HG02798 (cell line): ENCODE data around the gene SLC7A7.
A peak's percentile ranks its signal among the peaks of the same experiment; 100 is the strongest.
"Not testable (repeated sequence)": the region's sequence is repeated elsewhere in the genome, so short reads cannot be mapped to it uniquely, and the experiment has no call there.

ENCODE experiments used
- ATAC-seq: cut with Tn5 transposase; IDR thresholded peaks from one replicate; pipeline ENCODE4 v1.9.1; 2021; ENCODE audit warnings: mild to moderate bottlenecking; ENCODE audit not compliant: unreplicated experiment, poor library complexity

The SLC7A7 gene

DNA sequence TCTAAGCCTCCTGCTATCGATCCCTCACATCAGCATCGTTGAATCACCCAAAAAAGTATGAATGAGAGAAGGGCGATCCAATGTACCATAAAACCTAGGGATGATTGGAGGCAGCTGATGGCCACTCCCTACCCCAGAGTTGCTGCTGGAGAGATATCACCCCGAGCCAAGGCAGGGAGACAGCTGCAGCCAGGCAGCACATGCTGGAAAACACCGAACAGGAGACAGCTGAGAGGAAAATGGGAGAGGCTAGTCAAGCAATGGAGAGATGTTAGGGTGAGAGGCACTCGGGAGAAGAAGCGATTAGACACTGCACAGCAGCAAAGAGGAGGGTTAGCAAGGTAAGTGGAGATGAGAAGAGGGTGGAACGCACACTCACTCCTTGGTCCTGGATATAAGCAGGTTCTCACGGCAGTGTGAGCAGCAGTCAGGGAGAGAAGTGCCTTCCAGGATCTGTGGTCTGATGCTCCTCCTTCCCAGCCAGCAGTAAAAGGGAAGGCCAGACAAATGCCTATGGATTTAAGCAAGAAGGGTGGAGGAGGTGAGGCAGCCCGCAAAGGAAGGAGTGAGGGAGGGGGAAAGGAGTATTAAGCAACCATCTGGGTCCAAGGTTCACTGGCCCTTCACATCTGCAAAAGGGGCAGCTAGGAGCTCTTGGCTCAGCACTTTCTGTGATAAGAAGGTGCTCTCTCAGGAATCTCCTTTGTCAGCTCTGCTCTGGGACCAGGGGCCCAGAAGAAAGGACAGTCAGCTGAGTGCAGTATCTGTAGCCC lies at the start of gene SLC7A7:
SLC7A7 (minus strand) TSS at position 495 of the 773 bp plus-strand sequence. CDS start 2,037 bp downstream, outside the sequence.
- ATAC-seq = no peak

DNA sequence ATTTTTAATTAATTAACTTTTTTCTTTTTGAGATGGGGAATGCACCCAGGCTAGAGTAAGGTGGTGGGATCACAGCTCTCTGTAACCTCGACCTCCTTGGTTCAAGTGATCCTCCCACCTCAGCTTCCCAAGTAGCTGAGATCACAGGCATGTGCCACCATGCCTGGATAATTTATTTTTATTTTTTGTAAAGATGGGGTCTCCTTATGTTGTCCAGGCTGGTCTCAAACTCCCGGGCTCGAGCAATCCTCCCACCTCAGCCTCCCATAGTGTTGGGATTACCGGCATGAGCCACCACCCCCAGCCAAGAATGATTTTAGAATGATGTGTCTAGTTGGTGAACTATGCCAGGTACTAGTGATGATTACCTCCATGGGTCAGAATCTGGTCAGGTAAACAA lies 49.7 kb upstream of the SLC7A7 start:
- ATAC-seq = no peak

DNA sequence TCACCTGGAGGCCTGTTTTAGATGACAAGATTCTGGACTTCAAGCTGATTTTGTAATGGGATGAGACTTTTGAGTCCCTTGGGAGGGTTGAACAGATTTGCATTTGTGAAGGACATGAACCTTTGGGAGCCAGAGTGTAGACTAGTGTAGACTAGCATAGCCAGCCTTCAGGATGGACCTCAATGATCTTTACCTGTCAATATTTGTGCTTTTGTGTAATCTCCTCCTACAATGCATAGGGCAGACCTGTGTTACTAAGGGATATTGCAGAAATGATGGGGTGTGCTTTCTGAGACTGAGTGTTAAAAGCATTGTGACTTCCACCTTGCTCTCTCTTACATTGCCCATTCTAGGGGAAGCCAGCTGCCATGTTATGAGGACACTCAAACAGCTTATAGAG lies 46.4 kb upstream of the SLC7A7 start:
- ATAC-seq = no peak

DNA sequence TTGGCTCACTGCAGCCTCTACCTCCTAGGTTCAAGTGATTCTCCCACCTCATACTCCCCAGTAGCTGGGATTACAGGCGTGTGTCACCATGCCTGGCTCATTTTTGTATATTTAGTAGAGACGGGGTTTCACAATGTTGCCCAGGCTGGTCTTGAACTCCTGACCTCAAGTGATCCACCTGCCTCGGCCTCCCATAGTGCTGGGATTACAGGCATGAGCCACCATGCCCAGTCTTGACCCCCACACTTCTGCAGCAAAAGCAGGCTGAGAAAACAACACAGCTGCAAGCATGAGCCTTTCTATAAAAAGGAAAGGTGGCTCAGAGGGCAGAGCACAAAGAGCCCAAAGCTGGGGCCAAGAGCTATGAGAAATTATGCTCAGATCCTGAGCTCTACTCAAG lies 45.1 kb upstream of the SLC7A7 start:
- ATAC-seq = not testable (repeated sequence)

DNA sequence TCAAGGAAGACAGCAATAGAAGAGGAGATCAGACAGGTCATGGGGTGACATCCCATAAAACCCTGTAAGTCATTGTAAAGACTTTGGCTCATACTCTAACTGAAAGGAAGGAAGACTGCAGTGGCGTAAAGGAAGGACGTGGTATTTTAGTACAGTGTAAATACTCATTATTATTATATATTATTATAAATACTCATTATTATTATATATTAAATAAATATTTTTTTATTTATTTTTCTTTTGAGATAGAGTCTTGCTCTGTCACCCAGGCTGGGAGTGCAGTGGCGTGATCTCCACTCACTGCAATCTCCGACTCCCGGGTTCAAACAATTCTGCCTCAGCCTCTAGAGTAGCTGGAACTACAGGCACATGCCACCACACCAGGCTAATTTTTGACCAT lies 41.2 kb upstream of the SLC7A7 start:
- no peak for ATAC-seq

DNA sequence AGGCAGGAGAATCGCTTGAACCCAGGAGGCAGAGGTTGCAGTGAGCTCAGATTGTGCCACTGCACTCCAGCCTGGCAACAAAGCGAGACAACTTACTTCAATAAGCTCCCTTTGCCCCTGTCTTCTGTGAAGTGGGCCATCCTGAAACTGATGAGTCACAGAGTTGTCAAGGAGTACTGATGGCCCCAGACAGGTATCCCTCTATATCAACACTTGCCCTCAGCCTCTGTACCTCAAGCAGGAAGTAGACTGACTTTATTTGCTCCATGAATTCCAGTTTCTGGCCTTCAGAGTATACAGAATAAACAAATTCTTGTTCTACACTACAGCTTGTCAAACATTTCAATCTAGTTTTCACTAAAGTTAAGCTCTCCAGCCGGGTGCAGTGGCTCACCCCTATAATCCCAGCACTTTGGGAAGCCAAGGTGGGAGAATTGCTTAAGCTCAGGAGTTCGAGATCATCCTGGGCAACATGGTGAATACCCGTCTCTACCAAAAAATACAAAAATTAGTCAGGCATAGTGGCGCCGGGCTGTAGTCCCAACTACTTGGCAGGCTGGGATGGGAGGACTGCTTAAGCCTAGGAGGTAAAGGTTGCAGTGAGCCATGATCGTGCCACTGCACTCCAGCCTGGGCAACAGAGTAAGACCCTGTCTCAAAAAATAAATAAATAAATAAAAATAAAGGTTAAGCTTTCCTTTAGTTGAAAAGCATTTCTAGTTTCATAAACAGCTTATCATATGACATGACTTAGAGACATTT lies 39.9 kb upstream of the SLC7A7 start:
- ATAC-seq = no peak

DNA sequence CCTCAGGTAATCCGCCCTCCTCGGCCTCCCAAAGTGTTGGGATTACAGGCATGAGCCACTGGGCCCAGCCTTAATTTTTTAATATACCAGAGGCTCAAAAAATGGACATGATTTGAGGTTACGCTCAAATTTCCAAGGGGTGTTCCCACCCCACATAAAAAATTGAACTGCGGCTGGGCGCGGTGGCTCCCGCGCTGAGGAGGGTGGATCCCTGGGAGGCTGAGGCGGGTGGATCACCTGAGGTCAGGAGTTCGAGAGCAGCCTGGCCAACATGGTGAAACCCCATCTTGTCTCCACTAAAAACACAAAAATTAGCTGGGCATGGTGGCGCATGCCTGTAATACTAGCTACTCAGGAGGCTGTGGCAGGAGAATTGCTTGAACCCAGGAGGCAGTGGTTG lies 39.1 kb upstream of the SLC7A7 start:
- ATAC-seq = not testable (repeated sequence)

DNA sequence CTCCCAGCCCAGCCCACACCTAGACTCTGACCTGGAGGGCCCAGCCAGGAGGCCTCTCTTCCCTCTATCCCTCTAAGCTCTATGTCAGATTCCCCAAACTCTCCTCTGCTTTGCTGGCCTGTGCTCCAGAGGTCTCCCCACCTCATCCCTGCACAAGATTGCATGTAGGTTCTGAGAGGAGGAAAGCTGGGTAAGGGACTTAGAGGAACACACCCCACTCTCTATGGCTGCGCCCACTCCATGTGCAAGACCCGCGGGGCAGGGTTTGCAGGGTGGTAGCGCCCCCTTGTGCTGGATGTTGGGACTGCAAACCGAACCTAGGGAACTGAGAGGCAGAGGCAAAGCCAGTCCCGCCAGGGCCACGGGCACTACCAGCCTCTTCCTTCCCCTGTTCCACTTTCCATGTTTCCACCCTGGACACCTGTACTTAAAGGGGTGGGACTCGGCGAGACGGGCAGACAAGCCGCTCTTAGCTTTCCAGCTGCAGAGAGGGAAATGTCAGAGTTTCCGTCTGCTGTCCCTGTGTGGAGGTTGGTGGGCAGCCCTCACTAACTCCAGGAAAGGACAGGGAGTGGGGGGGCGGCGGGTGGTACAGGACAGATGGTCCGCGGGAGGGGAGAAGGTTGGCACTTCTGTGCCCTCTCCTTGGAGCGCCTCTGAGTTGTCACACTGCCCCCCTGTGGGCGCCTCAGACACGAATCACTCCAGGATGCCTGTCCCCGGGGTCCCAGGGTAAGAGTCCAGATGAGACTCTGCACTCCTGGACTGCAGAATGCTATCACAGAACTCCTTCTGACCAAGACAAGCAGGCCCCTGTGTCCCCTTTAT lies 37.9 kb upstream of the SLC7A7 start:
- peak; percentile 75 for ATAC-seq

DNA sequence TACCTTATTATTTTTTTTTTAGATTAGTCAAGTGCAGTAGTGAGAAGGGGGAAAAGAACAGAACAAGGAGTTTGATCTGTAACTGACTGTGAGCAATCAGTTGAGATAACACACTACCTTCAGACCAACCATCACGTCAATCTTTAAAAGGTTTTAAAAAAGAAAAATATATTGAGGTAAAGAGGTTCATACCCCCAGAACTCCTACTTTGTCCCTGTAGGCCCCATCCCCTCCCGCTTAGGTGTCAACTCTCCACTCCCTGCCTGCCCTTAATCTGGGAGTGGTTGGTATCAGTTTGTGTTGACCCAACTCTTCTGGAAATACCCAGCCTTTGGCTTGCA lies 37.3 kb upstream of the SLC7A7 start:
- ATAC-seq = no peak

DNA sequence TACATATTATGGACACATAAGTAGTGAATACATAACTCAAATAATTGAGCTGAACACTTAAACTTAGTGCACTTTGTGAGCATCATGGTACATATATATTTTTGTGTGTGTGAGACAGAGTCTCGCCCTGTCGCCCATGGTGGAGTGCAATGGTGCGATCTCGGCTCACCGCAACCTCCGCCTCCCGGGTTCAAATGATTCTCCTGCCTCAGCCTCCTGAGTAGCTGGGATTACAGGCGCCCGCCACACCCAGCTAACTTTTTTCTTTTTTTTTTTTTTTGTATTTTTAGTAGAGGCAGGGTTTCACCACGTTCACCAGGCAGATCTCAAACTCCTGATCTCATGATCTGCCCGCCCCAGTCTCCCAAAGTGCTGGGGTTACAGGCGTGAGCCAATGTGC lies 36.9 kb upstream of the SLC7A7 start:
- not testable (repeated sequence) for ATAC-seq

DNA sequence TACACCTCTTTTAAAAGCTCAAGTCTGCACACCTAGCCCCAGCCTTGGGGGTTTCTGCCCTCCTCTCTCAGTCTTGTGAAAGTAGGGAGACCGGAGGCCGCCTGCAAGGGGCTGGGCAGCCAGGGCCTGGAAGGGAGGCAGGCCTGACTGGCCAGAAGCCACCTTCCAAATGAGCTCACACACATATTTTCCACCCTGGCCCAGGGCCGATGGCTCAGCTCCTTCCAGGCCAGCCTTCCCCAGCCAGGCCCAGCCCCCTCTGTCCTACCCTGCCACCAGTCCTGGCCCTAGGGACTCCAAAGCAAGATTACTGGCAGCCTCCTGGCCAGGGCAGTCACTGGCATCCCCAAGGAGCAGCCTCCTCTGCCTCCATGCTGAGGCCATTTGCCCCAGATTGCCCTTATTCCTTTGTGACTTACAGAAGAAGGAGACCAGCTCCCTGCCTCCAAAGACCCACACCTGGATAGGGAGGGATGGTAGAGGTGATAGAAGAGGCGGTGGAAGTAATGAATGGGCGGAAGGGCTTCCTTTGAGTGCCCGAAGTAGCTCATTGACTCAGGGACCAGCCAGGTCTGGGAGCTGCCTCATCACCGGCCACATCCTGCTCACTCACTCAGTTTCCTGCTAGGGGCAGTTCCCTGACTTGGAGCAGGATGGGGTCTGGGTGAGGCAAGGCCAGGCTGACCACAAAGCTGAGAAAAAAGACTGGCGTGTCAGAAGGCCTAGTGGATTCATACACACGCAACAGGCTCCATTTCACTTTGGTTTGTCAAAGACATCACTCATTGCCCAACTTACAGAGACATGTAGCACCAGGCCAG lies 35.9 kb upstream of the SLC7A7 start:
- no peak for ATAC-seq

DNA sequence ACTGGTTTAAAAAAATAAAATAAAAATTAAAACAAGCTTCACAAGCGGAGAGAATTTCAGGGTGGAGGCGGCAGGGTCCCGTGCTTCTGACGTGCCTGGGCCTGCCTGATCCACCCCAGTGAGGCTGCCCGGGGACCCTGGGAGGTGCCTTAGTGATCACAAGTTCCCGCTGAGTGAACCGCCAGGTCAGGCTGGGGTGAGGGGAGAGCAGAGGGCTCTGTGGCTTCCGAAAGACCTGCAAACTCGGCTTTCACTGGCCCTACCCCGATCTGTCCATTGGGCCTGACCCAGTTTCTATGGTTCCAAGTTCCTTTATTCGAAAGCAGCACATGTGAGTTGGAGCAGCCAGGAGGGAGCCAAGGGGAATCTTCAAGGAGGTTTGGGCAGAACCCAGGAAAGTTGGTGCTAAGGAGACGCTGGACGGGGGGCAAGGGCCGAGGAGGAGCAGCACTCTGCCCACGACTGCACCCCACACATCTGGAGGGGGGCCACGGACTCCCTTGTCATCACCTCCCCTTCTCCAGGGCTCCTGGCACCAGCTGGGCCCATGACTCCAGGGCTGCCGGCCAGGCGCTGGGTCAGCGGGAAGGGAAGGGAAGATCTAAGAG lies 34.1 kb upstream of the SLC7A7 start:
- ATAC-seq = no peak

DNA sequence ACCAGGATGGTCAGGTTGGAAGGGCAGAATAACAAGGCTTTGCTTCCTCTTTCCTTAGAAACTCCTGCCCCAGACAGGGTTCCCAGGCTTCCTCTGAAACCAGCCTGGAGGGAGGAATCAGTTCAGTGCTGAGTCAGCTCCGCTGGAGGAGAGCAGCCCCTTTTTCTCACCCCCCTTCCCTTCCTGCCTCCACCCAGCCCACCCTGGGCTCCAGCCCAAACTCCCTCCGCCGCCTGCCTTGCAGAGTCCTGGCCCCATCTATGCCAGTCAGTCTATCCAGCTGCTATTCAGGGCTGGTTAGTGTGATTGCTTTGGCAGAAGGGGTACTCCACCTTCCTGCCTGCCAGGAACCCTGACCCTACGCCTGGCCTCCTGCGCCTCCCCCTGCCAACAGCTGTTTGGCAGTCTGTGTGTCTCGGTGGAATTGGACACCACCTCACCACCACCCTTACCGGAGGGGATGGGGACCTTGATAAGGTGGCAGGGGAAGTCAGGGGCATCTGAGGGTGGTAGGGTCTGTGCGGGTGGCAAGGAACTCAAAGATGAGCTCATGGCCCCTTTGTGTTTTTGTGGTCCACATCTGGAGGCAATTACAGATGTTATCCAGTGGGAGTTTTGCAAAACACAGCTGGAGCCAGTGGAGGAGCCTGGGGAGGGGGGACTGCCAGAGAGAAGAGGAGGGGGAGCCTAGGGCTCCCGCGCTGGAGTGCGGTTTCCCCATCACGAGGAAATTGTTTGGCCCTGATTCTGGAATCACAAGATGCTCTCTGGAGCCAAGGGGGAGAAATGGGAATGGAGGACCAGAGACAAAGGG lies 33.3 kb upstream of the SLC7A7 start:
- ATAC-seq = no peak

DNA sequence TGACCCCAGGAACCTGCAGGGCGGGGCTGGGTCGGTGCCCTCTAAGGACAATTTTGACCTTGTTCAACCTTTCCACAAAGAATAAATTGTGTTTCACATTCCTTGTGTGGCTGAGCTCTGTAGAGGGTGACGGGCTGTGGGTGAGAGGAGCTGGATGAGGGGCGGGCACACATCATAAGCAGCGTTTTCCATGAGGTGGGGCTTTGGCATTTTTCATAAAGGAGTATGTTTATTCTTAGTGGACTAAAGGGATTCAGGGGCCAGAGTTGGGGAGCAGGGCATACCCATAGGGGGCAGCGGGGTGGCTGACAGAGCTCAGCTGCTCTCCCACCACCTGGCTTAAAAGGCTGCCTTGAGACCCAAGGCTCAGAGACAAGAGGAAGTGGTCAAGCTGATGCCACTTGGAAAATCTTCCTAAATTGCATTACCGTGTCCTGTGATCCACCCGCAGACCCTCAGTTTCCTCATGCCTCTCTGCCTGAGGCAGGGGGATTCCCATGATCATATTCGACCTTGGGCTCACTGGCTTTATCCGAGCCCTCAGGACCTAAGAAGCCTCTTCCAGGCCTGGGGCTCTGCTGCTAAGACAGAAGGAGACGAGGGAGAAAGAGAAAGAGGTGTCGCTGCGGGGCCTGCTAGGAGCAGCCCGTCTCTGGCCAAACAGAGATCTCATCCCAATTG lies 32.6 kb upstream of the SLC7A7 start:
- ATAC-seq = no peak

DNA sequence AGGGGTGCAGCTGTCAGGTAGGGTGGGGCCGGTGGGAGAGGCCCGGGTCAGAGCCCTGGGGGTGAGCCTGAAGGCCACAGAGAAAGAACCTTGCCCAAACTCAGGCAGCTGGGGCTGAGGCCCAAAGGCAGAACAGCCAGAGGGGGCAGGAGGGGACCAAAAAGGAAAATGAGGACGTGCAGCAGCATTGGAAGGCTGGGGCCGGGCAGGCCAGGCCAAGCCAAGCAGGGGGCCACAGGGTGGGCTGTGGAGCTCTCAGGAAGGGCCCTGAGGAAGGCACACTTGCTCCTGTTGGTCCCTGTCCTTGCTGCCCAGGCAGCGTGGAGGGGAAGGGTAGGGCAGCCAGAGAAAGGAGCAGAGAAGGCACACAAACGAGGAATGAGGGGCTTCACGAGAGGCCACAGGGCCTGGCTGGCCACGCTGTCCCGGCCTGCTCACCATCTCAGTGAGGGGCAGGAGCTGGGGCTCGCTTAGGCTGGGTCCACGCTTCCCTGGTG lies 31.6 kb upstream of the SLC7A7 start:
- no peak for ATAC-seq

DNA sequence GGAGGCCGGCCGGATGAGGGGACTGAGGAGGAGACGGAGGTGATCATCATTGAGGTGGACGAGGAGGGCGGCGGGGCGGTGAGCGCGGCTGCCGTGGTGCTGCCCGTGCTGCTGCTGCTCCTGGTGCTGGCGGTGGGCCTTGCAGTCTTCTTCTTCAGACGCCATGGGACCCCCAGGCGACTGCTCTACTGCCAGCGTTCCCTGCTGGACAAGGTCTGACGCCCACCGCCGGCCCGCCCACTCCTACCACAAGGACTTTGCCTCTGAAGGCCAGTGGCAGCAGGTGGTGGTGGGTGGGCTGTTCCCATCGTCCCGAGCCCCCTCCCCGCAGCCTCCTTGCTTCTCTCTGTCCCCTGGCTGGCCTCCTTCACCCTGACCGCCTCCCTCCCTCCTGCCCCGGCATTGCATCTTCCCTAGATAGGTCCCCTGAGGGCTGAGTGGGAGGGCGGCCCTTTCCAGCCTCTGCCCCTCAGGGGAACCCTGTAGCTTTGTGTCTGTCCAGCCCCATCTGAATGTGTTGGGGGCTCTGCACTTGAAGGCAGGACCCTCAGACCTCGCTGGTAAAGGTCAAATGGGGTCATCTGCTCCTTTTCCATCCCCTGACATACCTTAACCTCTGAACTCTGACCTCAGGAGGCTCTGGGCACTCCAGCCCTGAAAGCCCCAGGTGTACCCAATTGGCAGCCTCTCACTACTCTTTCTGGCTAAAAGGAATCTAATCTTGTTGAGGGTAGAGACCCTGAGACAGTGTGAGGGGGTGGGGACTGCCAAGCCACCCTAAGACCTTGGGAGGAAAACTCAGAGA lies 30.8 kb upstream of the SLC7A7 start:
- no peak for ATAC-seq

DNA sequence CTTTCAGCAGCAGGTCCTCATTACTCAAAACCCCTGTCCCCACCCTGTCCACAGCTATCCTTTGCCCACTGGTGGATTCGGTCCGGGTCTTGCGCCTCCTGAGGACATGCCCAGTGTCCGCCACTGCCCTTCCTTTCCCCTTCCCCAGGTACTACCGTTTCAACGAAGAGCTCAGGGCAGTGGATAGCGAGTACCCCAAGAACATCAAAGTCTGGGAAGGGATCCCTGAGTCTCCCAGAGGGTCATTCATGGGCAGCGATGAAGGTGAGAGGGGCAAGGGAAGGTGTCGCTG lies 29.8 kb upstream of the SLC7A7 start:
- no peak for ATAC-seq
